T-helper 1 cell treated with Interleukin-12 subunit alpha and Interleukin-12 subunit beta and Interleukin-4 antibody, amounts not matched to agents 30 ng/mL and 1 ng/mL, for 36 hours (primary cell): Measurements from ENCODE around the gene TEX29. TPM values are rescaled to one million over a fixed set of nuclear protein-coding genes. Genes with fewer than 3 reads are reported as not detected.

Experiments used
- intact Hi-C: fragments of 100-400 bp; cut with micrococcal nuclease; formaldehyde crosslinking; loops from one replicate; pipeline ENCODE4 v1.15.1; 2024
- total RNA-seq: library from RNA; stranded (reverse); gene quantifications from 2 replicates; pipeline ENCODE4 v1.2.3, GENCODE V29; 2022

Gene TEX29
- total RNA-seq, 1 donor from 2014 or later, result 0.81 TPM

DNA sequence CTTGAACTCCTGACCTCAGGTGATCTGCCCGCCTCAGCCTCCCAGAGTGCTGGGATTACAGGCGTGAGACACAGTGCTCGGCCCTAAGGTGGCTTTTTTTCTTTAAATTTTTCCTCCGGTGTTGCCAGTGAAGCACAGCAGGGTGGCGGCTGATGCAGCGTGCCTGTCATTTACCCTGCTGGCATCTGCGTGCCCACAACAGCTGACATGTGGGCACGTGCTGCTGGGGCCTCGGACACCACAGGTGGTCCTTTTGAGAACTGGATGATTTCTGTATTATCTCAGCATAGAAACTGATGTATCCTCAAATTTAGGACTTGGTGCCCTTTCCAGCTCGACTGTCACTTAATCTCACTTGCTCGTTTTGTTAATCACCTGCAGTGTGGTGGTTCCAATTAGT lies 31.2 kb upstream of the TEX29 start:
- intact Hi-C loops, result no loop called here

DNA sequence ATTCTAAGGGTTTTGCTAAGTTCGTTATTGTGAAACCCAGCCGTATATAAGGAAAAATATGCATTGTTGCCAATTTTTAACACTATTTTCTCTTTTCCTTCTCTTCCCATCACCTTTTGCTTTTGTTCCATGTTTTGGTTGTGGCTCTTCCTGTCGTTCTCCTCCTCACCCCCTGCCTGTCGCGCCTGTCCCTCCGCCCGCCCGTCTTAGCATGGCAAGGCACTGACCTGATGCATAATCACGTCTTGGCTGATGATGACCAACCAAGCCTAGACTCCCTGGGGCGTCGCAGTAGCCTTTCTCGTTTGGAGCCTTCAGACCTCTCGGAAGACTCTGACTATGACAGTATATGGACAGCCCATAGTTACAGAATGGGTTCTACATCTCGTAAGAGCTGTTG lies 28.5 kb upstream of the TEX29 start:
- intact Hi-C loops, result no loop called here

DNA sequence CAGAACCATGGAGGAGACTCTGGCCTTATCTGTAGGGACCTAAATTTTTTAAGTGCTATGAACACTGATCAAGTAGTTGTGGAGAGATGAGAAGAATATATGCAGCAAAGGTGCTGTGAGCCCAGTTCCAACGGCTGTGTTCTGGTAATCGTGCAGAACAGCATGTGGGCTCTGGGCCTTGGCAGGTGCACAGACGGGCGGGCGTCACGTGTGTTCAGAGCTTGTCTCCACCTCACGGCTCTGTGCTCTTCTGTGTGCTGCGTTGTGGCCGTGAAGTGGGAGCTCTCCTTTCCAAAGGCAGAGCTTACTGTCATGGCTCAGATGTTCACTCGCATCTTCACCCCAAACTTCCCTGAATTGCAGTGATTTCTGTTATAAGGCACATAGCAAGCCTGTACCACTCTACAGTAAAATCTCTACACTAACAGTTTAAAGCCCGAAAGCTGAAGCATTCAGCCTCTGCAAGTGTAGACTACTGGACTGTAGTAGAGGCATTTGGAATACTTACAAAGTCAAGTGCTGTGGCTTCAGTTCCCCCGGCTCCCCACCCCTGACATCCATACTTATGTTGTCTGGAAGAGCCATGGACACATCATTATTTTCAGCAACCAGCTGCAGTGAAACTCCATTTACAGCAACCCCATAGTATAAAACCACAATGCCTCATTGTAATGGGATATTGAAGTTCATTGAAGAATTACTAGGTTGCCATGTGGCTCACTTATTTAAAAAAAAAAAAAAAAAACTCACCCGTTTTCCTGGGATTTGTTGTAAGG lies 27.5 kb upstream of the TEX29 start:
- intact Hi-C loops, result no loop called here

DNA sequence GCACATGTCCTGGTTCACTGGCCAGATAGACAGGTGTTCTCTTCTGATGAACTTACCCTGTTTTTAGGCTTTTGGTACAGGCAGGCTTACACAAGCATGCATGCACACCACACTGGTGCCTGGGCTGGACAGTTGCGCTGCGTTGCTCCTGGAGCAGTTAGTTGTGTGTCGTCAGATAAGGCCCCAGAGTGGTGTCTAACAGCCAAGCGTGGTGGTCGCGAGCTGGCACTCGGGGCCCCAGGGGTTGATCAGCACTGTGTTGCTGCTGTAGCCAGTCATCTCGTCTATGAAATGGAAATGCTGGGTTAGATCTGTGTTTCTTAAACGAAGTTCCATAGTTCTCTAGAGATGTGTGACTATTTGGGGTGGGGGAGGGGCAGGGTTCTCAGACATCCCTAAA lies 24.6 kb upstream of the TEX29 start:
- intact Hi-C loops, result no loop called here

DNA sequence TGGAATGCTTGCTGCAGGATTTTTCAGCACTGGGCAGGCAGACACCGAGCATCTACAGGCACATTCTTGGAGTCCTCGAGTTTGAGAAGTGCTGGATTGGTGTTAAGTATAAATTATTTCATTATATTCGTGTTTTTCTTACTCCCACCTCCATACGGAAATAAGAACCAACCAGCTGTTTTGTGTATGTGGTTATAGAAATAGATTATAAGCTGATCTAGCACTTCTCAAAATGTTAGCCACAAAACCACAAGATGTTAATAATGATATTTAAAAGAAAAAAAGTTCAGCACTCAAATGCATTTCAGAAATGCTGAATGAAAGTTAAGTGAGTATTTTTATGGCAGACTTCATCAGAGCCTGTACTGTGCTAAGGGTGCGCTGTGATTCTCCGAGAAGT lies 24.0 kb upstream of the TEX29 start:
- intact Hi-C loops, result no loop called here

DNA sequence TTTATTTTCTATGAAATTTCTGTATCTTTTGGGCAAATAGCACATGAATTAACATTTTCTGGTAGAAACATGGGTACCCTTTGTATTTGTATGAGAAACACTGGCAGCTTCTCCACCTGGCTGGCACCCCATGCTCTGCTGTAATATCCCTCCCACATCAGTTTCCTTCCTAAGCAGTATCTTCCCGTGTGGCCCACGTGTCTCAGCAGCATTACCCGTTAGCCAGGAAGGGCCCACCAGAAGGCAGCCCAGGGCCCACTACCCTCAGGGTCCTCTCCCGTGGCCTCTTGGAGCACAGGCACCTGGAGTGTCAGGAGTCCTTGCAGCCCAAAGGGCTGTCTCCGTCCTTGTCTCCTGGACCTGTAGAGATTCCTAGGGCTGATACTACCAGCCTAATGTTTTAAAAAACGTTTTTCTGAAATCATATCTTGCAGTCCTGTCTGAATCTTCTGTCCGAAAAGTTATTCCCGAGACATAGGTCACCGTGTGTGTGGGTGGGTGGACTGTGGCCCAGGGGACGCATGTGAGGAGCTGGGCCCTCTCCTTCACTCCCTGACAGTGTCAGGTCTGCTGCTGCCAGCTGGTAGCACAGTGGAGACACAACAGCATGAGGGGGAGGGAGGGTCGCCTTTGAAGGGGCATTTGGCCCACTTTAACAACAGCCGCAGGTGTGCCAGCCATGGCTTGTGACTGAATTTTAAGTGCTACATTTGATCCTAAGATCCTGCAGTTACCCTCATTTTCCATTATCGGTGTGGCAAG lies 22.0 kb upstream of the TEX29 start:
- intact Hi-C loops, result no loop called here

DNA sequence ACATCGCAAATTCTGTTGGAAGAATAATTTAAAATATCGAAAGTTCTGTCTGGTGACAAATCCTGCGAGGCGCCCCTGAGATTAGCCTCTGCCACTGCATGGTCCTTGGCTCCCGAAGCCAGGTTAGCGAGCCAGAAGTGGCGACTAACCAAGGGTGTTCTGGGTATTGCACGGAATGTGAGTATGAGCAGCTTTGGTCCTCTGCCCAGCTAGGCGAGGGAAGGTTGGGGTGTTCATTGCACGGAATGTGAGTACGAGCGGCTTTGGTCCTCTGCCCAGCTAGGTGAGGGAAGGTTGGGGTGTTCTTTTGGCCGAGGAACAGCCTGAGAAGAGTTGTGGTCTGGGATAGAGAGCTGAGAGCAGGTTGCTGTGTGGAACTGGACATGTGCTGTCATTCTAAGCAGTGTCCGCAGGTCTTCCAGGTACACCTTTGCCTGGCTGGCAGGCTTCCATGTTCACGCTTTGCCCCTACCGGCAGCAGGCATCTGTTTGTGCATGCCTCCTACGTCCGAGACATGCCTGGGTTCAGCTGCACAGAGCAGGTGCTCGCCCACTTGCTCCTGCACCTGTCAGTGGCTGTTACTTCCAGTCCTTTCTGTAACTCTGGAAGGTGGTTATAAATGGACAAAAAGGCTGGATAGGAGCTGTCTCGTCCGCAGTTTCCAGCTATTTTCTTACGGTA lies 18.3 kb upstream of the TEX29 start:
- intact Hi-C loops, result no loop called here

DNA sequence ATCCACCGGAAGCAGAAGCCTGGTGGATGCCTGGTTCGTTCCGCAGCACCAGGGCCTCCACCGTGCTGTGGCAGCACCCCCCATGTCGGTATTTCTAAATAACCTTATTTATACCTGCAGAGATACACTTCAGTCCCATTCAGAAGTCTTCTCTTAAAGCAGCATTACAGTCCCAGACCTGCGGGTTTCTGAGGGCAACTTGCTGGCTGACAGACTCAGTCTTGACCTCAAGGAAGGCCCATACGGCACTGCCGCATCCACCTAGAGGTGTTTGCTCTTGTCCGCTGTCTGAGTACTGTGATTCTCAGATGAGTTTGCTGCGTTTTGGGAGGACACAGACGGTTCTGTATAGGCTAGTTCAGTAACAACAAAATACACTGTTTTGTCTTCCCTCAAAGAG lies 16.9 kb upstream of the TEX29 start:
- intact Hi-C loops, result no loop called here

DNA sequence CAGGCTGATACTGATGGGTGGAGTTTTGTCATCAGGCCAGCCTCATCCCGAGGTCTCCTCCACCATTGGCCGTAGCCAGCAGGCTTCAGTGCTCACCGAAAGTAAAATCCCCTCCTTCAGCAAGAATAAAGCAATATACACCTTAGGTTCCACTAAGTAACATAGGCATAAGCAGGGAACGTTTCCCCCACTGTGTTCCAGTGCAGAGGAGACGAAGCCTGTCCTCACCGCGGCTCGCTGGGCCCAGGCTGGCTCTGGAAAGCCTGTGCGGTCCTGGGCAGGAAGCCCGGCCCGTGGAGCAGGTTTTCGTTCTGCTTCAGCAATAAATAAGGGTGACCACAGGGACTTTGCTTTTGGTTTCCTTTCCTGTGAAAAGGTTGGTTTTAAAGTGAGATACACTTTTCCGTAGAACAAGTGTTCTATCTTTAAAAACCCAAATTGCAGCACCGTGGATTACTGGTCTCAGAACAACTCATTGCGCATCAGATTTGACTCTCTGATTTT lies 16.3 kb upstream of the TEX29 start:
- intact Hi-C loops, result no loop called here

DNA sequence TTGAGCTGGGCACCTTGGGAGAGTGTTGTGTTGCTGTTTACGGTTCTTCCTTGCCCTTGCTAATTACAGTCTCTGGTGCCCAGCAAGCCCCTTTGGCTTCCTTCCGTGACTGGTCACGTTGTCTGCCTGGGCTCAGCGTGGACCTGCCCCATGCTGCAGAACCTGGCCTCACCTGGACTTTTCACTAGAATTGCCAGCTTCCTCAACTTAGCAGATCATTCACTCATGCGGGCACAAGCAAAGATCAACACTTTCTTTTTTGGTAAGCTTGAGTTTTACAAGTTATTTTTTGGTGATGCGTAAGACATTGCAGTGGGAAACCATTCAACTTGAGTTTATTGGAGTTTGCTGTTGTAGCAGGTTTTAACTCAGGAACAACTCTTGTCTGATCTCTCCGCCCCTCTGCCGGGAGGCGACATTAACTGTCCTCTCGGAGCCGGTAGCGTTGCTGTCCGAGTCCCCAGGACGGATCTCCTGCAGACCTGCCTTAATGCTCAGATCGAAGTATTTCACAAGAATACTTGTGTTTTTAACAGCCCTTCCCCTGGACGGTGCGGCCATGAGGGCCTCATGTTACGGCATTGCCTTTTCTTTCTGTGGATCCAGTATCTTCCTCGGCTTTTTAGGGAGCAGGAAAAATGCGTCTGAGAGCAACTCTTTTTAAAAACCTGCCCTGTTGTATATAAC lies 15.7 kb upstream of the TEX29 start:
- intact Hi-C loops, result no loop called here

DNA sequence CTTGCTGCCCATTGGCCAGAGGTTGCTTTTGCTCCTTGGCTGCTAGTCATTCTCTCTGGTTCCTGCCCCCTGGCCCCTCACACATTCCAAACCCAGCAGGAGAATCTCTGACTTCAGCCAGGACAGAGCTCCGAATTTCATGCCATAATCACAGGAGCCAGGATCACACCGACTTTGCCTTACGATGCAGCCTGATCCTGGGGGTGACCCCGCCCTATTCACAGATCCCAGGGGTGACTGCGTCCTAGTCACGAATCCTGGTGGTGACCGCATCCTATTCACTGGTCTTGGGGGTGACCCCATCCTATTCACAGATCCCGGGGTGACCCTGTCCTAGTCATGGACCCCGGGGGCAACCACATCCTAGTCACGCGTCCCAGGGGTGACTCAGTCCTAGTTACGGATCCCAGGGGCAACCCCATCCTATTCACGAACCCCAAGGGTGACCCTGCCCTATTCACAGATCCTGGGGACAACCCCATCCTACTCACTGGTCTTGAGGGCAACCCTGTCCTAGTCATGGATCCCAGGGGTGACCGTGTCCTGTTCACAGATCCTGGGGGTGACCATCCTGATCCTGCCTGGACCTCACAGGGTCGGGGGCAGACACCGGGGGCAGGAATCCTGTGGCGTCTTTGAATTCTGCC lies 7.4 kb upstream of the TEX29 start:
- intact Hi-C loops, result no loop called here

DNA sequence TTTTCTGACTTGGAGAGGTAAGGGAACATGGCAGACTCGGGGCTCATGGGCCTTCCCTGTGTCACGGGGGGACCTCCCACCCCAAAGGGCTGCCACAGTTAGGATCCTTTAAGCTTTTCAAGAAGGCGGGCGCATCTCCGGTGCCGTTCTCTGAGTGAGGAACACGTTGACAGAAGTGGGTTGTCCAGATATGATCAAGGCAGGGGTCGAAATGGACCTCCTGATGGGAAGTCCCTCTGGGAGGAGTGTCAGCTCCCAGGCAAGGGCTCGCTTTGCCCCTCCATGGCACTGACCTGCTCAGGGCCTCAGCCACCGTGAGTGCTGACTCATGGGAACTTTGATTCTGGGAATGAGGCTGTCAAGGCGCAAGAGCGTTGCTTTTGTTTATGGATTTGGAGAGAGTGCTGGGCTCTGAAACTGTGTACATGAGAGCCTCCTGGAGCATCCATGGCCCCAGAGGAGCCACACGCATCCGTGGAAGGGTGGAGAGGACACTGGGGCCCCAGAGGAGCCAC lies 6.5 kb upstream of the TEX29 start:
- intact Hi-C loops, result no loop called here

DNA sequence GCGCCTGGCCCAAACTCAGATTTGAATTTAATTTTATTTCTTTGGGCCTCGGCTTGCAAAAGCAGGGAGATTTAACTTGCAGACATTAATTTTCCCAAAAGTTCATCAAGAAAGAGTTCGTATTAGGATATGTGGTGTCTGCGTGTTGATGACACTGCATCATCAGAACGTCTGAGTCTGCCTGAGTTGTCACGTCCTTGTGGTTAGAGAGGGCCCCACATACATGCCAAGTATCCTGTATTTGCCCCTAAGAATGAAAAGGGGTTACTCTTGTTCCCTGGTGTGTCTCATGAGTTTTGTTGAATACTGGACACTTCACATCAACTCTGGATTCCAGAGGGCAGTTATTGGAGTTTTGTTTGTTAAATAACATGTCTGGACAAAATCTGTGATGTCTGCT lies 5.6 kb upstream of the TEX29 start:
- intact Hi-C loops, result no loop called here

DNA sequence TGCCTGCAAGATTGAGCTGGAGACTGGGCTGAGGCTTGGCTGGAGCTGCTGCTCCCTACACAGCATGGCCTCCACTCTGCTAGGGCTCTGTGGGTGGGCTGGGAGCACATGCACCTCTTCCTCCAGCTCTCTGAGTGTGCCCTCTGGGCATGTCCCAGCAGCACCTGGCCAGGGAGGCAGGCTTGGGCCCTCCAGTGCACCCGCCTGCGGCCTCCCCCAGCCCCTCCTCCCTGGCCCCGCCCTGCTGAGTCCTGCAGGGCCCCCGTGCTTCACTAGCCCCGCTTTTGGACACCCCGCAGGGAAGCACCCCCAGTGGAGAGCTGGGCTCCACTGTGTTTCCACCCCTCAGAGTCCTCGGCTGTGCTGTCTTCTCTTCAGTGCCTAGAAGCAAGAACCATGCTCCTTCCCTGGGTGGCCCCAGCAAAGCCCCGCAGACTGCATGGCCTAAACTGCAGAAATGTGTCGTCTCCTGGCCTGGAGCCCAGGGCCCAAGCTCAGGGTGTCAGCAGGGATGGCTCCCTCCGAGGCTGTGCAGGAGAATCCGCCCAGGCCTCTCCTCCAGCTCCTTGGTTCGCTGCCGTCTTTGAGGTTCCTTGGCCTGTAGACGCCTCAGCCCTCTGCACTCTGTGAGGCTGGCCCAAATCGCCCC lies 5.0 kb upstream of the TEX29 start:
- intact Hi-C loops, result no loop called here

DNA sequence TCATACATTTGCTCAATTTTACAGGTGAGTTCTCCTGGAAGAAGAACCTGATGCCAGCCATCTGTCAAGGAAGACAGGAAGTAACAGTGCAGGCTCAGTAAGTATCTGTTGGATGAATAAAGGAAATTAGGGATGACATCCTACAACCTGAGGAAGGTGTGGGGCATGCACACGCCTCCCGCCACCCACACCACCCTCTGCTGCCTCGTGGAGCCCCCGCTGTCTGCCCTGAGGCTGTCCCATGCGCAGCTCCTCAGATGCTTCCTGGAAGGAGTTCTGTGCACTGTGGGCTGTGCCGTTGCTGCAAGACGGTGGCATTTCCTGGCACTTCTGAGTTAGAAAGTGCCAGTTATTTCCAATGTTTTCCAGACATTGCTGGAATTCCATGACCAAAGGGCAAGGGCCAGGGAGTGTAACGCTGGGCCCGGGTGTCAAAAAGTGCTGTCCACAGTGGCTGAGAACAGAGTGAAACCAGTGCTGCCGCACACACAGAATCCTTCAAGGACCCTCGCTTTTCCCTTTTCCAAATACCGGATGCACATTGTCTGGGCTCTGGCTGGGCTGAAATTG lies 4.2 kb upstream of the TEX29 start:
- intact Hi-C loops, result no loop called here

DNA sequence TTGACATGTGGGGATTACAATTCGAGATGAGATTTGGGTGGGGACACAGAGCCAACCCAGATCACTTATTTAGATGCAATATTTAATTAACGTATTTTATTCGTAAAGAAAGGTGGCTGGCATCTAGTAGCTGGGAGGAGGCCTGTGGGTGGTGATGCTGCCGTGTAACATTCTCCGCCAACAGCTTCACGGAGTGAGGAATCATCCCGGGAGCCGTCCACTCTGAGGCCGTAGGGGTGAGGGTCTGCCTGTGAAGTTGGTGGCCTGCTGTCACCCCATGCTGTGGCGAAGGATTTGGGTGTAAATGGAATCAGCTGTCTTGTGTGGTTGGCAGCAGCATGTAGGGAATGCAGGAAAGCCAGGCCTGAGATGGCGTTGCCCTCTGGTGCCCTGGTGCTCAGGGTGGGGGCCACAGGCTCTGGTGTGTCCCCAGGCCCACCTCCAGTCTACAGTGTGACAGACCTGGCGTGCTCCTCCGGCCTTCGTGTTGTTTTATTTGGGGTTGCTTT lies 3.3 kb upstream of the TEX29 start:
- intact Hi-C loops, result no loop called here

DNA sequence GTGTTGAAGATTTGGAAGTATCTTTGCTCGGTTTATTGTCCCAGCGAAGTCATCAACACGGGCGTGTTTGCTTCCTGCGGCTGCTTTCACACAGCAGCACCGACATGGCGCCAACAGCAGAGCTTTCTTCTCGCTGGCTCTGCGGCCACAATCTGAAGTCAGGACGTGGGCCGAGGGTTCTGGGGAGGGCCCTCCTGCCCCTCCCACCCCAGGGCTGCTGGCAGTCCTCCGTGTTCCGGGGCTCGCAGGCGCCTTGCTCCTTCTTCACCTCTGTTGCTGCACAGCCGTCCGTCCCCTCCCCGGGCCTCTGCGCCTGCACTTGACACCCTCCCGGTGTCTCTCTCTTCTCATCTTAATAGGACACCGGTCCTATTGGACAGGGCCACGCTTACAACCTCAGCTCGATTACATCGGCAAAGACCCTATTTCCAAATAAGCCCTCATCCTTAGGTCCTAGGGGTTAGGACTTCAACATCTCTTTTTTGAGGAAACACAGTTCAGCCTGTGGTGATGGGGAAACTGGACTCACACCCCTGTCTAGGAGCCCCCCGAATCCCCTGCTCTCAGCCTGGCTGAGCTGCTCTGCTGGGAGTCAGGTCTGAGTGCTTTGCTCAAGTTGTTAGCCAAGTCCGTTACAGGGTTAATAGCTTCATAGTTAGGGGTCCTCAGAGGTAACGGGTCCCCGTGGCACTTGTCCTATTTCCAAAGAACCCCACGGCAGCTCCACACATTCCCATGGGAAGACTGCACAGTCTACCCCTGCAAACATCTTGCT lies 2.7 kb upstream of the TEX29 start:
- intact Hi-C loops, result no loop called here

DNA sequence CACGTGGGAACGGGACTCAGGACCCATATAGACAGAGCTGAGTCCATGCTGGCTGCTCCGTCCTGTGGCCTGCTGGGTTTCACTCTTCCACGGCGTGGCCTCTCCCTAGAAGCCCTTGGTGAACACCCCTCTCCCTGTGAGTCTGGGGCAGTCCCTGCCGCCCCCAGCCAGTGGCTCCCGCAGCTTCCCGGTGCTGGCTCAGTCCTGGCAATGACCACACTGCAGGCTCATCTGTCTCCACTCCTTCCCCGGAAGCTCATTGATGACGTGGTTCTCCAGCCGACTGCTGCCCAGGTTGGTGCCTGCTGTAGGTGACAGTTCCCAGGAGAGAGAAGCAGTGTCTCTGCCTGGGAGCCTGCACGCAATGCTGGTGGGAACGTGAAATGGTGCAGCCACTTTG lies 2.1 kb upstream of the TEX29 start:
- intact Hi-C loops, result no loop called here

DNA sequence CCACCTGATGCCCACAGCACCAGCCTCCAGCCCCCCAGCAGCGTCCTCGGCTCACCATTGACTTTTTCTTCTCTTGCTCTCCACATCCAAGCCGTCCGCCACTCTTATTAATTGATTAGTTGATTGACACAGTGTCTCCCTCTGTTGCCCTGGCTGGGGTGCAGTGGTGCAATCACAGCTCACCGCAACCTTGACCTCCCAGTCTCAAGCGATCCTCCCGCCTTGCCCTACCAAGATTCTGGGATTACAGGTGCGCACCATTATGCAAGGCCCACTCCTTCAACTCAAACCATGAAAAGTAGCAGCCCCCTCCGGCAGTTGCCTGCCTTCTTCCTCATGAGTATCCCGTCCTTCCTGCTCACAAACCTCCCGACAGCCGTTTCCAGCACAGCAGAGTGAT lies 921 bp upstream of the TEX29 start:
- intact Hi-C loops, result no loop called here
